Measurements from ENCODE around the gene HACD2. TPM values are rescaled to one million over a fixed set of nuclear protein-coding genes. Genes with fewer than 3 reads are reported as not detected.
A peak's percentile ranks its signal among the peaks of the same experiment; 100 is the strongest.

HACD2 gene
- total RNA-seq, 2 experiments from 2014 or later: 24.3 to 28.8 TPM

- Mint-ChIP-seq H3K4me3 (no peak overlapping the region), H3K9me3 (peaks cover 4% of the 10 kb centered on the region), H3K36me3 (ENCODE audit: low read depth) (peaks cover 21% of the 10 kb centered on the region), H3K4me1 (peaks cover 27% of the 10 kb centered on the region), H3K27ac (no peak overlapping the region), H3K27me3 (no peaks in the 10 kb centered on the region)
- CTCF ChIA-PET: interaction anchor here (1.3 kb wide), 1 partner anchor 11 kb away, joined by 4 read pairs; no protein-coding TSS in a partner anchor
- no peak for DNase-seq
- POLR2A ChIA-PET: no interaction called here
Observed at GRCh38 chr3:123583561-123583960, 1.3 kb downstream of the HACD2 start.

- Mint-ChIP-seq H3K27ac (no peak overlapping the region), H3K4me1 (peaks cover 24% of the 10 kb centered on the region), H3K36me3 (ENCODE audit: low read depth) (peaks cover 23% of the 10 kb centered on the region), H3K9me3 (no peaks in the 10 kb centered on the region), H3K4me3 (no peak overlapping the region), H3K27me3 (no peaks in the 10 kb centered on the region)
- DNase-seq: no peak
- ChIA-PET CTCF (no interaction called here), POLR2A (no interaction called here)
Observed at GRCh38 chr3:123582315-123582714, 2.5 kb downstream of the HACD2 start.

- Mint-ChIP-seq H3K9me3 (no peaks in the 10 kb centered on the region), H3K36me3 (ENCODE audit: low read depth) (peaks cover 29% of the 10 kb centered on the region), H3K27ac (no peak overlapping the region), H3K4me1 (peaks cover 10% of the 10 kb centered on the region), H3K27me3 (no peaks in the 10 kb centered on the region), H3K4me3 (no peak overlapping the region)
- ChIA-PET CTCF (interaction anchor here (1.1 kb wide), 1 partner anchor 14 kb away, joined by 3 read pairs; no protein-coding TSS in a partner anchor), POLR2A (no interaction called here)
- no peak for DNase-seq
Observed at GRCh38 chr3:123576122-123576521, 8.7 kb downstream of the HACD2 start.

GRCh38 chr3:123571973-123572365 lies 12.9 kb downstream of the HACD2 start:
- H3K36me3 Mint-ChIP-seq (ENCODE audit: low read depth): peaks cover 11% of the 10 kb centered on the region
- ChIA-PET CTCF (interaction anchor here (1.2 kb wide), 1 partner anchor 12 kb away, joined by 4 read pairs; no protein-coding TSS in a partner anchor), POLR2A (no interaction called here)
- no peak overlapping the region for H3K4me3 Mint-ChIP-seq
- H3K27ac Mint-ChIP-seq: no peak overlapping the region
- H3K9me3 Mint-ChIP-seq: no peaks in the 10 kb centered on the region
- H3K4me1 Mint-ChIP-seq: peaks cover 10% of the 10 kb centered on the region
- DNase-seq: no peak
- H3K27me3 Mint-ChIP-seq: no peaks in the 10 kb centered on the region

- POLR2A ChIA-PET: no interaction called here
- H3K36me3 Mint-ChIP-seq (ENCODE audit: low read depth): peaks cover 5% of the 10 kb centered on the region
Observed at GRCh38 chr3:123571264-123571972, 13.4 kb downstream of the HACD2 start.

GRCh38 chr3:123568875-123569274 lies 16.0 kb downstream of the HACD2 start:
- ChIA-PET POLR2A (no interaction called here), CTCF (interaction anchor here (0.9 kb wide), 1 partner anchor 9 kb away, joined by 3 read pairs; no protein-coding TSS in a partner anchor)
- no peak overlapping the region for H3K4me3 Mint-ChIP-seq
- no peak overlapping the region for H3K27ac Mint-ChIP-seq
- no peaks in the 10 kb centered on the region for H3K27me3 Mint-ChIP-seq
- peaks cover 3% of the 10 kb centered on the region for H3K36me3 Mint-ChIP-seq (ENCODE audit: low read depth)
- H3K4me1 Mint-ChIP-seq: peaks cover 3% of the 10 kb centered on the region
- no peaks in the 10 kb centered on the region for H3K9me3 Mint-ChIP-seq
- no peak for DNase-seq

More at GRCh38 chr3:123571264-123571972, 13.4 kb downstream of the HACD2 start:
- Mint-ChIP-seq H3K27ac (no peak overlapping the region), H3K27me3 (no peaks in the 10 kb centered on the region), H3K4me1 (peaks cover 8% of the 10 kb centered on the region), H3K4me3 (no peak overlapping the region), H3K9me3 (no peaks in the 10 kb centered on the region)
- CTCF ChIA-PET: interaction anchor here (1.1 to 1.2 kb wide), 2 partner anchors 12 to 13 kb away, joined by 3 to 4 read pairs; no protein-coding TSS in a partner anchor
- no peak for DNase-seq

- peaks cover 3% of the 10 kb centered on the region for H3K36me3 Mint-ChIP-seq (ENCODE audit: low read depth)
- no peak for DNase-seq
- H3K27me3 Mint-ChIP-seq: no peaks in the 10 kb centered on the region
- H3K4me3 Mint-ChIP-seq: no peak overlapping the region
- no peak overlapping the region for H3K27ac Mint-ChIP-seq
- CTCF ChIA-PET: no interaction called here
- peaks cover 3% of the 10 kb centered on the region for H3K4me1 Mint-ChIP-seq
- POLR2A ChIA-PET: no interaction called here
- no peaks in the 10 kb centered on the region for H3K9me3 Mint-ChIP-seq
Observed at GRCh38 chr3:123568034-123568433, 16.8 kb downstream of the HACD2 start.

GRCh38 chr3:123564056-123564455 lies 20.8 kb downstream of the HACD2 start:
- H3K27me3 Mint-ChIP-seq: no peaks in the 10 kb centered on the region

GRCh38 chr3:123562547-123562946 lies 22.3 kb downstream of the HACD2 start:
- CTCF ChIA-PET: interaction anchor here (1.2 kb wide), 1 partner anchor 14 kb away, joined by 3 read pairs; no protein-coding TSS in a partner anchor
- no peak for DNase-seq
- Mint-ChIP-seq H3K9me3 (no peaks in the 10 kb centered on the region), H3K4me3 (no peak overlapping the region), H3K36me3 (ENCODE audit: low read depth) (no peaks in the 10 kb centered on the region), H3K27me3 (no peaks in the 10 kb centered on the region), H3K27ac (no peak overlapping the region), H3K4me1 (no peaks in the 10 kb centered on the region)
- POLR2A ChIA-PET: interaction anchor here (0.7 kb wide), 1 partner anchor 1153 kb away, joined by 4 read pairs; no protein-coding TSS in a partner anchor

More at GRCh38 chr3:123564056-123564455, 20.8 kb downstream of the HACD2 start:
- Mint-ChIP-seq H3K36me3 (ENCODE audit: low read depth) (no peaks in the 10 kb centered on the region), H3K4me1 (no peaks in the 10 kb centered on the region), H3K27ac (no peak overlapping the region), H3K4me3 (no peak overlapping the region), H3K9me3 (no peaks in the 10 kb centered on the region)
- DNase-seq: no peak
- ChIA-PET CTCF (interaction anchor here (0.9 kb wide), 1 partner anchor 13 kb away, joined by 5 read pairs; no protein-coding TSS in a partner anchor), POLR2A (no interaction called here)

- Mint-ChIP-seq H3K36me3 (ENCODE audit: low read depth) (peaks cover 2% of the 10 kb centered on the region), H3K9me3 (no peaks in the 10 kb centered on the region), H3K4me3 (no peak overlapping the region), H3K27me3 (no peaks in the 10 kb centered on the region), H3K27ac (no peak overlapping the region), H3K4me1 (no peaks in the 10 kb centered on the region)
- ChIA-PET CTCF (interaction anchor here (0.9 to 1.2 kb wide), 2 partner anchors 15 to 232 kb away, joined by 3 read pairs; no protein-coding TSS in a partner anchor), POLR2A (no interaction called here)
- DNase-seq: no peak
Observed at GRCh38 chr3:123561188-123561587, 23.7 kb downstream of the HACD2 start.

- ChIA-PET CTCF (interaction anchor here (1.0 to 1.7 kb wide), 2 partner anchors 10 to 12 kb away, joined by 3 read pairs; no protein-coding TSS in a partner anchor), POLR2A (no interaction called here)
- DNase-seq: peak; percentile 44
- H3K27ac Mint-ChIP-seq: no peak overlapping the region
- H3K4me3 Mint-ChIP-seq: no peak overlapping the region
- H3K4me1 Mint-ChIP-seq: no peaks in the 10 kb centered on the region
- peaks cover 6% of the 10 kb centered on the region for H3K36me3 Mint-ChIP-seq (ENCODE audit: low read depth)
- H3K27me3 Mint-ChIP-seq: no peaks in the 10 kb centered on the region
- no peaks in the 10 kb centered on the region for H3K9me3 Mint-ChIP-seq
Observed at GRCh38 chr3:123559040-123559861, 25.6 kb downstream of the HACD2 start.

- Mint-ChIP-seq H3K4me3 (no peak overlapping the region), H3K36me3 (ENCODE audit: low read depth) (peaks cover 13% of the 10 kb centered on the region), H3K27me3 (no peaks in the 10 kb centered on the region), H3K9me3 (no peaks in the 10 kb centered on the region), H3K4me1 (no peaks in the 10 kb centered on the region), H3K27ac (no peak overlapping the region)
- POLR2A ChIA-PET: no interaction called here
- CTCF ChIA-PET: interaction anchor here (1.0 to 1.5 kb wide), 2 partner anchors 103 to 221 kb away, joined by 3 read pairs; no protein-coding TSS in a partner anchor
- no peak for DNase-seq
Observed at GRCh38 chr3:123553536-123553935, 31.3 kb downstream of the HACD2 start.

- no peak overlapping the region for H3K4me3 Mint-ChIP-seq
- H3K4me1 Mint-ChIP-seq: no peaks in the 10 kb centered on the region
- no peak for DNase-seq
- no peaks in the 10 kb centered on the region for H3K27me3 Mint-ChIP-seq
- ChIA-PET CTCF (no interaction called here), POLR2A (no interaction called here)
- no peak overlapping the region for H3K27ac Mint-ChIP-seq
- H3K36me3 Mint-ChIP-seq (ENCODE audit: low read depth): peaks cover 13% of the 10 kb centered on the region
- H3K9me3 Mint-ChIP-seq: no peaks in the 10 kb centered on the region
Observed at GRCh38 chr3:123552768-123553167, 32.1 kb downstream of the HACD2 start.
